HG03378 (cell line): Measurements from ENCODE around the gene METAP2.

Experiments
- ATAC-seq: cut with Tn5 transposase; IDR thresholded peaks from one replicate; pipeline ENCODE4 v1.9.1; 2021; ENCODE audit warnings: mild to moderate bottlenecking, moderate library complexity; ENCODE audit not compliant: unreplicated experiment

METAP2 gene

GRCh38 chr12:95548539-95549391, 74.8 kb downstream of the METAP2 start:
- no peak for ATAC-seq

- ATAC-seq: no peak
Observed at GRCh38 chr12:95549392-95550084, 75.6 kb downstream of the METAP2 start.

- no peak for ATAC-seq
Observed at GRCh38 chr12:95551305-95551704, 77.4 kb downstream of the METAP2 start, which contains the start of gene USP44. Gene USP44, minus strand, starts transcription at chr12:95551476. Its CDS starts 17,220 bp downstream, at chr12:95534256.

GRCh38 chr12:95551913-95552516, 78.1 kb downstream of the METAP2 start:
- ATAC-seq: no peak

DNA sequence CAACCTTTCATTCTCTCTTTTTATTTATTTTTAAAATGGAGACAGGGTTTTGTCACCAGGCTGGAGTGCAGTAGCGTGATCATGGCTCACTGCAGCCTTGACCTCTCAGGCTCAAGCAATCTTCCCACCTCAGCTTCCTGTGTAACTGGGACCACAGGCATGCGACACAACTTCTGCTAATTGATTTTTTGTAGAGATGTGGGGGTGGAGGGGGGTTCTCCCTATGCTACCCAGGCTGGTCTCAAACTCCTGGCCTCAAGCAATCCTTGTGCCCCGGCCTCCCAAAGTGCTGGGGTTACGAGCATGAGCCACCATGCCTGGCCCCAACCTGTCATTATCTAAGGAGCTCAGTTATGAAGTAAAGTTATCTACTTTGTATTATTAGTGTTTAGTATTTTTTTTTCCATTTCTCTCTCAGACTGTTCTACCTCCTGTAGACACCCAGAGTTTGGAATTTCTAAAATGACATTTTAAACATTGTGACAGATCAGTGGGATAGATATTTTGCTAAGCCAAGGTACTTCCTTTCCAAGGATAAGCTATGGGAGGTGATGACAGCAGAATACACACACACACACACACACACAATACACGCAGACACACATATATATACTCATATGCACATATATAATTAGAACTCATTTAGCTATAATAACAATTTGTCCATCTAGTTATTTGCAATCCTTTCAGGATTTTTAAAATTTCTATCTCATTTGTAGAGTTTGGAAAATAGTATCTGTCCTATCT, 79.4 kb downstream of the METAP2 start:
- ATAC-seq: no peak

GRCh38 chr12:95554532-95555071, 80.7 kb downstream of the METAP2 start:
- no peak for ATAC-seq

DNA sequence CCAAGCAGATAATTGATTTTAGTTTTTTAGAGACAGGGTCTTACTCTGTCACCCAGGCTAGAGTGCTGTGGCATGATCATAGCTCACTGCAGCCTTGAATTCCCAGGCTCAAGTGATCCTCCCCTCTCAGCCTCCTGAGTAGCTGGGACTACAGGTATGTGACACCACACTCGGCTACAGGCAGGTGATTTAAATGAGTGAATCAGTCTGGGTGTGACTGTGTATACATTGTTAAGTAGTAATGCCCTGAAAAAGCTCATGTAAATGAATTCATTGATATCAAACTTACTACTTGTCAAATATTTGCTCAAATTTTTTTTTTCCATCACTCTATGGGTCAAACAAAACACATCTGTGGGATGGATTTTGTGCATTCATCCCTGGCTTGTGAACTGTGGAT, 83.7 kb downstream of the METAP2 start:
- ATAC-seq: no peak
